ENCODE measurements around the gene SEC14L1.

SEC14L1 gene

DNA sequence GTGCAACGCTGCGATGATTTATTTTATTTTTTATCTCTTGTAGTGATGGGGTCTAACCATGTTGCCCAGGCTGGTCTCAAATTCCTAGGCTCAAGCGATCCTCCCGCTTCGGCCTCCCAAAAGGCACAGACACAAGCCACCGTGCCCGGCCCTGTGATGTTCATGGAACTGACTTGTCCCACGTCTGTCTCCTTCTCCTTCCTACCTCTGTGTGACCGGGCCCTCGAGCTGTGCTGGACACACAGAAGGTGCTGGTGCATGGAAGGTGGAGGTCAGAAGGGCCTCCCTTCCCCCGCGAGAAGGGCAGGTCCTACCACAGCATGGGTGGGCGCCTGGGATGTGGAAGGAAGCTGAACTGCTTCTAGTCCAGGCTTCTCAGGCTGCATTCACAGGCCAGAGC lies 88.0 kb downstream of the SEC14L1 start:
- no peak for TF ChIP-seq TCF12 (IDR thresholded peaks at IDR 0.05; ENCODE audit: low read depth)
- no peak for TF ChIP-seq FOXM1 (IDR thresholded peaks at IDR 0.05; ENCODE audit: borderline replicate concordance, low read depth)
- TF ChIP-seq RAD21 (IDR thresholded peaks at IDR 0.05; ENCODE audit: low read depth) = no peak
- no peak for TF ChIP-seq EGR1 (IDR thresholded peaks at IDR 0.05)
- no peak for TF ChIP-seq YY1 (IDR thresholded peaks at IDR 0.05; ENCODE audit: low read depth)
- TF ChIP-seq NFIC (IDR thresholded peaks at IDR 0.05) = no peak
- no peak for TF ChIP-seq ZBTB7A (IDR thresholded peaks at IDR 0.05; ENCODE audit: low read depth)
- TF ChIP-seq, protein P1, sequence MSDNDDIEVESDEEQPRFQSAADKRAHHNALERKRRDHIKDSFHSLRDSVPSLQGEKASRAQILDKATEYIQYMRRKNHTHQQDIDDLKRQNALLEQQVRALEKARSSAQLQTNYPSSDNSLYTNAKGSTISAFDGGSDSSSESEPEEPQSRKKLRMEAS (IDR thresholded peaks at IDR 0.05) = no peak
- TF ChIP-seq, protein P2, sequence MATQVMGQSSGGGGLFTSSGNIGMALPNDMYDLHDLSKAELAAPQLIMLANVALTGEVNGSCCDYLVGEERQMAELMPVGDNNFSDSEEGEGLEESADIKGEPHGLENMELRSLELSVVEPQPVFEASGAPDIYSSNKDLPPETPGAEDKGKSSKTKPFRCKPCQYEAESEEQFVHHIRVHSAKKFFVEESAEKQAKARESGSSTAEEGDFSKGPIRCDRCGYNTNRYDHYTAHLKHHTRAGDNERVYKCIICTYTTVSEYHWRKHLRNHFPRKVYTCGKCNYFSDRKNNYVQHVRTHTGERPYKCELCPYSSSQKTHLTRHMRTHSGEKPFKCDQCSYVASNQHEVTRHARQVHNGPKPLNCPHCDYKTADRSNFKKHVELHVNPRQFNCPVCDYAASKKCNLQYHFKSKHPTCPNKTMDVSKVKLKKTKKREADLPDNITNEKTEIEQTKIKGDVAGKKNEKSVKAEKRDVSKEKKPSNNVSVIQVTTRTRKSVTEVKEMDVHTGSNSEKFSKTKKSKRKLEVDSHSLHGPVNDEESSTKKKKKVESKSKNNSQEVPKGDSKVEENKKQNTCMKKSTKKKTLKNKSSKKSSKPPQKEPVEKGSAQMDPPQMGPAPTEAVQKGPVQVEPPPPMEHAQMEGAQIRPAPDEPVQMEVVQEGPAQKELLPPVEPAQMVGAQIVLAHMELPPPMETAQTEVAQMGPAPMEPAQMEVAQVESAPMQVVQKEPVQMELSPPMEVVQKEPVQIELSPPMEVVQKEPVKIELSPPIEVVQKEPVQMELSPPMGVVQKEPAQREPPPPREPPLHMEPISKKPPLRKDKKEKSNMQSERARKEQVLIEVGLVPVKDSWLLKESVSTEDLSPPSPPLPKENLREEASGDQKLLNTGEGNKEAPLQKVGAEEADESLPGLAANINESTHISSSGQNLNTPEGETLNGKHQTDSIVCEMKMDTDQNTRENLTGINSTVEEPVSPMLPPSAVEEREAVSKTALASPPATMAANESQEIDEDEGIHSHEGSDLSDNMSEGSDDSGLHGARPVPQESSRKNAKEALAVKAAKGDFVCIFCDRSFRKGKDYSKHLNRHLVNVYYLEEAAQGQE (IDR thresholded peaks at IDR 0.05; ENCODE audit: low read depth) = no peak
- no peak for TF ChIP-seq TEAD4 (IDR thresholded peaks at IDR 0.05)

DNA sequence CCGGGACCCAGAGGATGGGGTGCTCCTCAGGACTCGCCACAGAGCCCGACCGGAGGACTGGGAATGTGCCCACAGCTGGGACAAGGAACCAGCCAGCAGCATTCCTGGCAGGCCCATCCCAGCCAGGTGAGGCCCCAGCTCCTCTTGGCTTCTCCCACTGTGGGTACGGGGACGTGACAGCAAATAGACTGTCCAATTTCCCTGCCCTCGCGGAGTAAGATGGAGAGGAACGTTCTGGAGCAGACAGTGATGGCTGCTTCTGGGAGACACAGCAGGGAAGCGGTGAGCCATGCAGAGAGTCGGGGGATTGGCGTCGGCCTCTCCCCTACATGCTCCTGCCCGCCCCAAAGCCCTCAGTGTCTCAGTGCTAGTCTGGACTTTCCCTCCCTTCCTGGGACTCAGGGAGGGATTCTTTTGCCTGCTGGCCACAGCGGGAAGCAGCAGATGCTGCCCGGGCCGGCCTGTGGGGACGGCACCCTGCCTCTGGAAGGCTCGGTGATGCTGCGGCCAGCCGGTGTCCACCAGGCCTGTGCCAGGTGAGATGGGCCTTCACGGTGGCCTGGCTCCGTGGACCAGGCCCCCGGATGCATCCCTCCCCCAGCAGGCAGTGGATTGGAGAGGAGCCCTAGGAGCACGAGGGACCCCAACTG lies 89.1 kb downstream of the SEC14L1 start:
- TF ChIP-seq, protein P1 (IDR thresholded peaks at IDR 0.05) = no peak

DNA sequence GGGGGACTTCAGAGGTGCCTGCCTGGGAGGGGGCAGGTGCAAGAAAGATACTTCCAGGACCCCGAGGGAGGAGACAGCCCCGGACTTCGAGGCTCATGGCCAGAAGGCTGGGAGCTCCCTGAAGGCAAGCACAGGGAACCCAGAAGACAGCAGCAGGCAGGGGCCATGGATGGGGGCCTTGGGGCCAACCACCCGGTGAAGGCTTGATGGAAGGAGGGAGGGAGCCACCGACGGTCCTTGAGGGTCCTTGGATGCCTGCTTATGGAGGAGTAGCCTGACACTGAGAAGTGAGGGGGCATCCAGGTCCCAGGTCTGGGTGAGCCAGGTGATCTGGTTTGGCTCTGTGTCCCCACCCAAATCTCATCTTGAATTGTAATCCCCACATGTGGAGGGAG lies 89.7 kb downstream of the SEC14L1 start:
- TF ChIP-seq FOXM1 (IDR thresholded peaks at IDR 0.05; ENCODE audit: borderline replicate concordance, low read depth) = no peak
- no peak for TF ChIP-seq NFIC (IDR thresholded peaks at IDR 0.05)
- TF ChIP-seq, protein P2 (IDR thresholded peaks at IDR 0.05; ENCODE audit: low read depth) = no peak
- no peak for TF ChIP-seq CEBPB (IDR thresholded peaks at IDR 0.05)
- TF ChIP-seq TAF1 (IDR thresholded peaks at IDR 0.05; ENCODE audit: low read depth) = no peak
- no peak for TF ChIP-seq RAD21 (IDR thresholded peaks at IDR 0.05; ENCODE audit: low read depth)
- TF ChIP-seq, protein P3, sequence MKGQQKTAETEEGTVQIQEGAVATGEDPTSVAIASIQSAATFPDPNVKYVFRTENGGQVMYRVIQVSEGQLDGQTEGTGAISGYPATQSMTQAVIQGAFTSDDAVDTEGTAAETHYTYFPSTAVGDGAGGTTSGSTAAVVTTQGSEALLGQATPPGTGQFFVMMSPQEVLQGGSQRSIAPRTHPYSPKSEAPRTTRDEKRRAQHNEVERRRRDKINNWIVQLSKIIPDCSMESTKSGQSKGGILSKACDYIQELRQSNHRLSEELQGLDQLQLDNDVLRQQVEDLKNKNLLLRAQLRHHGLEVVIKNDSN (IDR thresholded peaks at IDR 0.05) = no peak
- TF ChIP-seq TEAD4 (IDR thresholded peaks at IDR 0.05) = no peak
- TF ChIP-seq CREB1 (IDR thresholded peaks at IDR 0.05; ENCODE audit: low read depth) = no peak
- no peak for TF ChIP-seq EGR1 (IDR thresholded peaks at IDR 0.05)
- TF ChIP-seq, protein P1 (IDR thresholded peaks at IDR 0.05) = no peak
- no peak for TF ChIP-seq EP300 (IDR thresholded peaks at IDR 0.05; ENCODE audit: borderline replicate concordance)
- no peak for TF ChIP-seq TCF12 (IDR thresholded peaks at IDR 0.05; ENCODE audit: low read depth)
- no peak for TF ChIP-seq ZBTB7A (IDR thresholded peaks at IDR 0.05; ENCODE audit: low read depth)
- TF ChIP-seq YY1 (IDR thresholded peaks at IDR 0.05; ENCODE audit: low read depth) = no peak

DNA sequence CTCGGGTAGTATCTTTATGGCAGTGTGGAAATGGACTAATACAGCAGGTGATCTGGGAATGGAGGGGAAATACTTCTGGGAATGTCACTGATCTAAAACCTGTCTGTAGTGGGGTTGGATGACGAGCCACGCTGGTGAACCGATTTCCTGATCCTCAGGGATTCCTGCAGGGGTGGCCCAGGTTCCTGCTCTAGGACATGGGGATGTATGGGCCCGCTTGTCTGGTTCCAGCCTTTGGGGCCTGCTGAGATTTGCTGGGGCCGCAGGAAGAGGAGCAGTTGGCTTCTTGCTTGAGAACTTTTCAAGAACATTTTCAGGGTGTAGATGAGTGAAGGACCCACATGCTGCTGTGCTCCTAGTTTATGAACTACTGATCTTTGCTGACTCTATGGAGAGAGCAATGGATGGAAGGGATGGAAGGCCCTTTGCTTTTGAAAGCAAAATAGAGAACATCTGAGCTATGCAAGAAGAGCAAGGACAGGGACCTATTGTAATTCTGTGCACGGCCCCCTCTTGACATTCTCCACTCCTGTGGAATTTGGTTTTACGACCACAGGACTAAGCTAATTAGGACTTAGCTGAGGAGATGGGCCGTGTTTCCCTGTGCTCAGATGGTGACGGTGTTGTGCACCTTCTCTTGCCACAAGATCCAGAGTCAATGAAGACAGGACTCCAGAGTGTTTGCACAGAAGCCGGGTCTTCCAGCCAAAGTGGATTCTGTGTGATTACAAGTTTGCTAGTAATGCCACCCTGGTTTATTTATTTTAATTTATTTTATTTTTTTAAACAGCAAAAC lies 90.5 kb downstream of the SEC14L1 start:
- TF ChIP-seq ZBTB7A (IDR thresholded peaks at IDR 0.05; ENCODE audit: low read depth) (no peak), FOXM1 (IDR thresholded peaks at IDR 0.05; ENCODE audit: borderline replicate concordance, low read depth) (no peak), EP300 (IDR thresholded peaks at IDR 0.05; ENCODE audit: borderline replicate concordance) (no peak), TAF1 (IDR thresholded peaks at IDR 0.05; ENCODE audit: low read depth) (no peak), EGR1 (IDR thresholded peaks at IDR 0.05) (no peak), YY1 (IDR thresholded peaks at IDR 0.05; ENCODE audit: low read depth) (no peak), TEAD4 (IDR thresholded peaks at IDR 0.05) (no peak), TCF12 (IDR thresholded peaks at IDR 0.05; ENCODE audit: low read depth) (no peak), CREB1 (IDR thresholded peaks at IDR 0.05; ENCODE audit: low read depth) (no peak)
- TF ChIP-seq, protein P2 (IDR thresholded peaks at IDR 0.05; ENCODE audit: low read depth) = no peak
- TF ChIP-seq, protein P3 (IDR thresholded peaks at IDR 0.05) = no peak
- TF ChIP-seq, protein P1 (IDR thresholded peaks at IDR 0.05) = no peak

Measured in Ishikawa (cell line).